HepG2 (cell line): Measurements from ENCODE around the gene HECTD4. TPM values are rescaled to one million over a fixed set of nuclear protein-coding genes. Genes with fewer than 3 reads are reported as not detected.

Source experiments
- FOXJ3 ChIP-seq: sonication (generic); formaldehyde crosslinking; IDR thresholded peaks from 2 replicates; pipeline ENCODE4 v1.4.0; 2020; ENCODE audit warnings: missing genetic modification reagents, mild to moderate bottlenecking, borderline replicate concordance
- GZF1 ChIP-seq: sonication (generic); formaldehyde crosslinking; IDR thresholded peaks from 2 replicates; pipeline ENCODE4 v1.5.1; 2020; ENCODE audit warnings: mild to moderate bottlenecking, missing genetic modification reagents
- PAXIP1 ChIP-seq: sonication (generic); formaldehyde crosslinking; conservative IDR thresholded peaks from 2 replicates; pipeline ENCODE4 v1.4.0; 2020; ENCODE audit warnings: mild to moderate bottlenecking, missing genetic modification reagents, moderate library complexity
- REPIN1 ChIP-seq: sonication (generic); formaldehyde crosslinking; IDR thresholded peaks from 2 replicates; pipeline ENCODE4 v1.8.0; 2022; ENCODE audit warnings: missing genetic modification reagents, low read depth, mild to moderate bottlenecking, borderline replicate concordance
- RORA ChIP-seq: sonication (generic); formaldehyde crosslinking; IDR thresholded peaks from 2 replicates; pipeline ENCODE4 v1.5.0; 2020; ENCODE audit warnings: mild to moderate bottlenecking, missing genetic modification reagents, moderate library complexity
- TSC22D2 ChIP-seq: sonication (generic); formaldehyde crosslinking; IDR thresholded peaks from 2 replicates; pipeline ENCODE4 v1.5.1; 2020; ENCODE audit warnings: missing genetic modification reagents, mild to moderate bottlenecking, borderline replicate concordance
- ZNF225 ChIP-seq: sonication (generic); formaldehyde crosslinking; IDR thresholded peaks from 2 replicates; pipeline ENCODE4 v1.4.0; 2020; ENCODE audit warnings: mild to moderate bottlenecking, missing genetic modification reagents
- ZSCAN29 ChIP-seq: sonication (generic); formaldehyde crosslinking; conservative IDR thresholded peaks from 2 replicates; pipeline ENCODE4 v1.4.0; 2020; ENCODE audit warnings: mild to moderate bottlenecking, missing genetic modification reagents
- polyA plus RNA-seq, 8 experiments: library from polyadenylated mRNA; depleted of rRNA in 3 of 8; stranded (reverse) in 7 of 8; unstranded in 1 of 8; fragments of >200 nt; fragmentation: Illumina TruSeq in 4 of 8; extraction: Trizol in 4 of 8; gene quantifications; 2 replicates each; pipeline versions ENCODE4 v1.2.1 to v1.2.3, GENCODE V29; 2011 to 2016; ENCODE audit warnings: low read depth in 4 of 8, missing spikeins in 1 of 8, mixed read lengths in 1 of 8; ENCODE audit not compliant: insufficient read depth in 1 of 8
- total RNA-seq, 5 experiments: library from RNA; depleted of rRNA; stranded (reverse); fragments of >200 nt; fragmentation: Illumina TruSeq; extraction: Trizol; gene quantifications; 2 replicates each; pipeline ENCODE4 v1.2.3, GENCODE V29; 2016; ENCODE audit warnings: low read depth in 1 of 5
- TF ChIP-seq, protein P1 (sequence below), 2 experiments: sonication (generic) in 1 of 2; formaldehyde crosslinking in 1 of 2; IDR thresholded peaks; 2 replicates each; pipeline versions ENCODE4 v1.4.0 to v1.6.1; 2018 to 2020; ENCODE audit warnings: missing genetic modification reagents in 2 of 2, borderline replicate concordance in 1 of 2, low read depth in 1 of 2, mild to moderate bottlenecking in 1 of 2, missing biosample characterization in 1 of 2
- TF ChIP-seq, protein P2 (sequence below): sonication (generic); formaldehyde crosslinking; IDR thresholded peaks from 2 replicates; pipeline ENCODE4 v1.8.1; 2023; ENCODE audit warnings: mild to moderate bottlenecking, missing genetic modification reagents
- TF ChIP-seq, protein P3 (sequence below): IDR thresholded peaks from 2 replicates; pipeline ENCODE4 v1.6.1; 2016; ENCODE audit warnings: low read depth, control low read depth
- TF ChIP-seq, protein P4 (sequence below): sonication (generic); formaldehyde crosslinking; conservative IDR thresholded peaks from 2 replicates; pipeline ENCODE4 v1.8.0; 2022; ENCODE audit warnings: missing genetic modification reagents

Gene HECTD4
- total and polyA plus RNA-seq, 2 of the 13 experiments (the other 11 are each of a cell fraction or from before 2014, with no cell fraction given): 9.0 to 11.4 TPM

DNA sequence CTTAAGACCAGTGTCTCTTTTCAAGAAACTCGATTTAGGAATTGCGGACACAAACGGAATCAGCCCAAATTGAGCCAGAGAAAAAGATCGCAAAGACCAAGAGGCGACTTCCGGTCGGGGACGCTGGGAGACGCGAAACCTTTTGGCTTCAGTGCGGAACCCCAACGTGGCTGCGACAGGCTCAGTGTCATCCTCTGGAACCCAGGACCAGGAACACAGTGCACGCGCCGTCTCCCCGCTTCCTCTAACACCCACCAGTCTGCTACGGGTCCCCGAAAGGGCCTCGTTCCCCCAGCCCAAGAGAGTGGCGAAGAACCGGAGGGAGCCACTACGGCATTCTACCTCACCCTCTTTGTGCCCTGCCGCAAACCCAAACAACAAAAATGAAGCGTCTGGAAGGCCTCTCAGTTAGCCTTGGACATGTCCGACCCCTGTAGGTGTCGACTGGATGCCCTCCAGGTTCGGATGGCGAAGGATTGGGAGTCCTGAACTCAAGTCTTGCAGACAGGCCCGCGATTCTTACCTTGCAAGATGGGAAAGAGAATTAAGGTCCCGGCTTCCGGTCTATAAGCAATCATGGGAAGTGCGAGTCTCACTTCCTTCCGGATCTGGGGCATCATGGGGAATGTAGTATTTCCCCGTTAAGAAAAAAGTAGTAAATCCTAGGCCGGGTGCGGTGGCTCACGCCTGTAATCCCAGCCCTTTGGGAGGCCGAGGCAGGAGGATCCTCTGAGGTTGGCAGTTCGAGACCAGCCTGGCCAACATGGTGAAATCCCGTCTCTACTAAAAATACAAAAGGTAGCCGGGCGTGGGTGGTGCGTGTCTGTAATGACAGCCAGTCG, 27.1 kb upstream of the HECTD4 start, which contains the start of gene RPL6 (continued):
- TF ChIP-seq, protein P1, sequence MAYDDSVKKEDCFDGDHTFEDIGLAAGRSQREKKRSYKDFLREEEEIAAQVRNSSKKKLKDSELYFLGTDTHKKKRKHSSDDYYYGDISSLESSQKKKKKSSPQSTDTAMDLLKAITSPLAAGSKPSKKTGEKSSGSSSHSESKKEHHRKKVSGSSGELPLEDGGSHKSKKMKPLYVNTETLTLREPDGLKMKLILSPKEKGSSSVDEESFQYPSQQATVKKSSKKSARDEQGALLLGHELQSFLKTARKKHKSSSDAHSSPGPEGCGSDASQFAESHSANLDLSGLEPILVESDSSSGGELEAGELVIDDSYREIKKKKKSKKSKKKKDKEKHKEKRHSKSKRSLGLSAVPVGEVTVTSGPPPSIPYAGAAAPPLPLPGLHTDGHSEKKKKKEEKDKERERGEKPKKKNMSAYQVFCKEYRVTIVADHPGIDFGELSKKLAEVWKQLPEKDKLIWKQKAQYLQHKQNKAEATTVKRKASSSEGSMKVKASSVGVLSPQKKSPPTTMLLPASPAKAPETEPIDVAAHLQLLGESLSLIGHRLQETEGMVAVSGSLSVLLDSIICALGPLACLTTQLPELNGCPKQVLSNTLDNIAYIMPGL (CRISPR knock-in tag; IDR thresholded peaks at IDR 0.05; ENCODE audit: borderline replicate concordance in 1 of 2, low read depth in 1 of 2): peak; percentile 86 to 89; a peak in 3 of 4 replicates
- TF ChIP-seq, protein P2, sequence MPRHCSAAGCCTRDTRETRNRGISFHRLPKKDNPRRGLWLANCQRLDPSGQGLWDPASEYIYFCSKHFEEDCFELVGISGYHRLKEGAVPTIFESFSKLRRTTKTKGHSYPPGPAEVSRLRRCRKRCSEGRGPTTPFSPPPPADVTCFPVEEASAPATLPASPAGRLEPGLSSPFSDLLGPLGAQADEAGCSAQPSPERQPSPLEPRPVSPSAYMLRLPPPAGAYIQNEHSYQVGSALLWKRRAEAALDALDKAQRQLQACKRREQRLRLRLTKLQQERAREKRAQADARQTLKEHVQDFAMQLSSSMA (CRISPR knock-in tag): no peak
- TF ChIP-seq ZNF225 (CRISPR knock-in tag) (peak; percentile 58; the same call in 1 of the 2 replicates), TSC22D2 (CRISPR knock-in tag) (peak; percentile 51; the same call in 1 of the 2 replicates), RORA (CRISPR knock-in tag) (0 out of 2 replicates have a peak, but pooled peaks have one; percentile 84), FOXJ3 (CRISPR knock-in tag) (peak; percentile 68; the same call in 1 of the 2 replicates), GZF1 (CRISPR knock-in tag) (peak; percentile 44; the same call in 1 of the 2 replicates), REPIN1 (peak; percentile 84; the same call in 1 of the 2 replicates), ZSCAN29 (no peak), PAXIP1 (CRISPR knock-in tag) (peak; percentile 48; the same call in 1 of the 2 replicates)
- TF ChIP-seq, protein P3, sequence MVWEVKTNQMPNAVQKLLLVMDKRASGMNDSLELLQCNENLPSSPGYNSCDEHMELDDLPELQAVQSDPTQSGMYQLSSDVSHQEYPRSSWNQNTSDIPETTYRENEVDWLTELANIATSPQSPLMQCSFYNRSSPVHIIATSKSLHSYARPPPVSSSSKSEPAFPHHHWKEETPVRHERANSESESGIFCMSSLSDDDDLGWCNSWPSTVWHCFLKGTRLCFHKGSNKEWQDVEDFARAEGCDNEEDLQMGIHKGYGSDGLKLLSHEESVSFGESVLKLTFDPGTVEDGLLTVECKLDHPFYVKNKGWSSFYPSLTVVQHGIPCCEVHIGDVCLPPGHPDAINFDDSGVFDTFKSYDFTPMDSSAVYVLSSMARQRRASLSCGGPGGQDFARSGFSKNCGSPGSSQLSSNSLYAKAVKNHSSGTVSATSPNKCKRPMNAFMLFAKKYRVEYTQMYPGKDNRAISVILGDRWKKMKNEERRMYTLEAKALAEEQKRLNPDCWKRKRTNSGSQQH (CRISPR knock-in tag): 0 out of 2 replicates have a peak, but pooled peaks have one; percentile 50
- TF ChIP-seq, protein P4, sequence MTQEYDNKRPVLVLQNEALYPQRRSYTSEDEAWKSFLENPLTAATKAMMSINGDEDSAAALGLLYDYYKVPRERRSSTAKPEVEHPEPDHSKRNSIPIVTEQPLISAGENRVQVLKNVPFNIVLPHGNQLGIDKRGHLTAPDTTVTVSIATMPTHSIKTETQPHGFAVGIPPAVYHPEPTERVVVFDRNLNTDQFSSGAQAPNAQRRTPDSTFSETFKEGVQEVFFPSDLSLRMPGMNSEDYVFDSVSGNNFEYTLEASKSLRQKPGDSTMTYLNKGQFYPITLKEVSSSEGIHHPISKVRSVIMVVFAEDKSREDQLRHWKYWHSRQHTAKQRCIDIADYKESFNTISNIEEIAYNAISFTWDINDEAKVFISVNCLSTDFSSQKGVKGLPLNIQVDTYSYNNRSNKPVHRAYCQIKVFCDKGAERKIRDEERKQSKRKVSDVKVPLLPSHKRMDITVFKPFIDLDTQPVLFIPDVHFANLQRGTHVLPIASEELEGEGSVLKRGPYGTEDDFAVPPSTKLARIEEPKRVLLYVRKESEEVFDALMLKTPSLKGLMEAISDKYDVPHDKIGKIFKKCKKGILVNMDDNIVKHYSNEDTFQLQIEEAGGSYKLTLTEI (CRISPR knock-in tag): no peak
